GM11168 (cell line): ENCODE measurements around the gene CDH22.

Source experiments
- in situ Hi-C: fragments of 300-500 bp; cut with MboI; formaldehyde crosslinking; loops from one replicate; pipeline ENCODE4 v1.12.0; 2022; ENCODE audit warnings: low sequenced_read_pairs; ENCODE audit not compliant: unreplicated experiment

The CDH22 gene

GRCh38 chr20:46344488-46345162 is 36.3 kb upstream of the CDH22 start:
- in situ Hi-C loops = no loop called here

- in situ Hi-C loops = no loop called here
Measured at GRCh38 chr20:46343975-46344357, 35.7 kb upstream of the CDH22 start.

- in situ Hi-C loops = no loop called here
Measured at GRCh38 chr20:46343348-46343974, 35.2 kb upstream of the CDH22 start.

- in situ Hi-C loops = no loop called here
Measured at GRCh38 chr20:46342451-46343347, 34.4 kb upstream of the CDH22 start.

- in situ Hi-C loops = no loop called here
Measured at GRCh38 chr20:46342010-46342378, 33.7 kb upstream of the CDH22 start.

- in situ Hi-C loops = no loop called here
Measured at GRCh38 chr20:46341074-46342009, 33.0 kb upstream of the CDH22 start.

GRCh38 chr20:46339037-46339436 is 30.7 kb upstream of the CDH22 start:
- in situ Hi-C loops = no loop called here

GRCh38 chr20:46336735-46337134 is 28.4 kb upstream of the CDH22 start:
- in situ Hi-C loops = no loop called here

- in situ Hi-C loops = no loop called here
Measured at GRCh38 chr20:46334303-46334904, 26.1 kb upstream of the CDH22 start.

- in situ Hi-C loops = no loop called here
Measured at GRCh38 chr20:46333161-46333991, 25.1 kb upstream of the CDH22 start.

GRCh38 chr20:46332373-46333160 is 24.3 kb upstream of the CDH22 start:
- in situ Hi-C loops = no loop called here

- in situ Hi-C loops = no loop called here
Measured at GRCh38 chr20:46331611-46332361, 23.5 kb upstream of the CDH22 start.

- in situ Hi-C loops = no loop called here
Measured at GRCh38 chr20:46330831-46331371, 22.6 kb upstream of the CDH22 start.

- in situ Hi-C loops = no loop called here
Measured at GRCh38 chr20:46330072-46330763, 21.9 kb upstream of the CDH22 start.

GRCh38 chr20:46328200-46328882 is 20.0 kb upstream of the CDH22 start:
- in situ Hi-C loops = no loop called here

GRCh38 chr20:46327557-46327956 is 19.3 kb upstream of the CDH22 start:
- in situ Hi-C loops = no loop called here
